Kidney tubule cell (primary cell): Measurements from ENCODE around the gene GAS2L2.

Experiments used
- DNase-seq: peaks from one replicate; pipeline ENCODE4 v3.0.0-alpha.2; 2018; ENCODE audit warnings: low spot score

The GAS2L2 gene

GRCh38 chr17:35694906-35695305 lies 58.1 kb downstream of the GAS2L2 start:
- no peak for DNase-seq
